Gastroesophageal sphincter (tissue), 3 donors: ENCODE data around the gene HRH1.
"Not testable (repeated sequence)": the region's sequence is repeated elsewhere in the genome, so short reads cannot be mapped to it uniquely, and the experiment has no call there.

ENCODE experiments used
- CTCF ChIP-seq, 4 experiments: fragments of 200-600 bp in 2 of 4; fragments of 450-650 bp in 2 of 4; sonication (generic) in 1 of 4; IDR thresholded peaks; one replicate each; pipeline ENCODE4 v1.5.1; 2017 to 2019; ENCODE audit warnings: antibody characterized with exemption in 4 of 4, mild to moderate bottlenecking in 2 of 4, moderate library complexity in 2 of 4
- POLR2A ChIP-seq, 2 donors: fragments of 450-650 bp; IDR thresholded peaks; one replicate each; pipeline ENCODE4 v1.6.1; 2017; ENCODE audit warnings: antibody characterized with exemption in 2 of 2, mild to moderate bottlenecking in 2 of 2, moderate library complexity in 1 of 2

DNA sequence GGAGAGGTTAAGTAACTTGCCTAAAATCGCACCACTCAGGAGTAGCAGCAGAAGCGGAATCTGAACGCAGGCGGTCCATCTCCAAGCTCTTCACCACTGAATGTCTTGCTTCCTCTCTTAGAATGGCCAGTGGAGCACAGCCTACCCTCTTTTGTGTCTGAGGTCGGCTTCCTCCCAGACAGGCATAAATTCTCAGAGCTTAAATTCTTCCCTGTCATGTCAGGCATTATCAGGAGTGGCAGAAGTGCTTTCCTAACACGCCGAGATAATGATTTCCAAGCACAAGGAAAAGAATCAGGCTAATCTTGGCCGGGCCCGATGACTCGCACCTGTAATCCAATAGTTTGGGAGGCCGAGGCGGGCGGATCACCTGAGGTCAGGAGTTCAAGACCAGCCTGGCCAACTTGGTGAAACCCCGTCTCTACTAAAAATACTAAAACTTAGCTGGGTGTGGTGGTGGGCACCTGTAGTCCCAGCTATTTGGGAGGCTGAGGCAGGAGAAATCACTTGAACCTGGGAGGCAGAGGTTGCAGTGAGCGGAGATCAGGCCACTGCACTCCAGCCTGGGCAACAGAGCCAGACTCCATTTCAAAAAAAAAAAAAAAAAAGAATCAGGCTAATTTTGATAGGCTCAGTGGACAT lies 30.2 kb downstream of the HRH1 start:
- TF ChIP-seq CTCF, POLR2A (IDR thresholded peaks at IDR 0.05): not testable (repeated sequence)
